CD4-positive, alpha-beta T cell treated with Interleukin-6 at 100 ng/mL for 8 hours (primary cell): ENCODE results near the gene ADGRD1.
"Not testable (repeated sequence)": the region's sequence is repeated elsewhere in the genome, so short reads cannot be mapped to it uniquely, and the experiment has no call there.

Experiments
- DNase-seq: peaks from one replicate; pipeline ENCODE4 v3.0.0-alpha.2; 2020; ENCODE audit warnings: mixed read lengths, low spot score

The ADGRD1 gene

GRCh38 chr12:131119345-131119744, 165.6 kb downstream of the ADGRD1 start:
- not testable (repeated sequence) for DNase-seq

- no peak for DNase-seq
Measured at GRCh38 chr12:131119936-131120335, 166.2 kb downstream of the ADGRD1 start.

DNA sequence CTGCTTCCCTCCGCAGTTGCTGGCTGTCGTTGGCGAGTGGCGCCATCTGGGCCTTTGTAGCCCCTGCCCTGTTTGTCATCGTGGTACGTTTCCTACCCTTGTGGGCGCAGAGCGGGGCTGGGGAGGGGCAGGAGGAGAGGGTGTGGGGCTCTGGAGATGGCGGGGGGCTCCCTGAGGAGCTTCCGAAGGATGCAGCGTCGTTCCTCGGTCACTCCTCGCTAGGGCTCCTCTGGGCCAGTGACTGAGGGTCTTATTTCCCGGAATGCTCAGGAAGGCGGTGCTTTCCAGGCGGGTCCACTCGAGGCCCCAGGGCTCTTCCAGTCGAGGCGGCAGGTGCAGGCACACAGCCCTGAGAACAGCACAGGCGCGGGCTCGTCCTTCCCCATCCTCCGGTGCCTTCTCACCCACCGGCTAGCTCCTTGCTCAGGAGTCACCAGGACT, 167.1 kb downstream of the ADGRD1 start:
- DNase-seq, result no peak

DNA sequence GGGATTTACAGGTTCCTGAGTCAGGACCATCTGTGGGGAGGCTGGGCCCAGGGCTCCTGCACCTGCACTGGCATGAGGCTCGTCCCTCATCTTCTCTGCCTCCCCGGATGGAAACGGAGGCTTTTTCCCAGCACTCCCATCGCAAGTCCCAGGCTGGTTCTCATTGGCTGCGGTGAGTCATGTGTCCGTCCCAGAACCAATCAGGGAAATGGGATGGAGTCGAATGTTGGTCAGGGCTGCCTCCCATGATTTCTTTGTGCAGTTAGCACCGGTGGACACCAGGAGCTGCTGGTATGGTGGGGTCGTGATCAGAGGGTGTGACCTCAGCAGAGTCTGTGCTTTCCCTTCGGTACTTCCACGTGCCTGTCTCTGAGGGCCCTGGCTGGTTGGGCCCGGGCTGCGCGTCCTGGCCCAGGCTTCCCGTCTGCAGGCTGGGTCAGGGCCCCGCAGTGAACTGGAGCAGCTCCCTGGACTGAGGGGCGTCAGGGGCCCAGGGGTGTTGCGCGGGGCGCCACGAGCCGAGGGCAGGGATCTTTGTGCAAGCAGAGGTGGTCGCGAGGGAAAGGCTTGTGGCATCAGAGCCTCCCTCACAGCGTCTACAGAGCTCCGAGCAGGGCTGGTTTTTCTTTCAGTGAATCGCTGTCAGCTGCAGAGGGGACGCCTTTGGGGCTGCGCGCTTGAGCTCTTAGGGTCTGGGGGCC, 168.1 kb downstream of the ADGRD1 start:
- no peak for DNase-seq

- DNase-seq, result no peak
Measured at GRCh38 chr12:131122631-131123030, 168.9 kb downstream of the ADGRD1 start.

- no peak for DNase-seq
Measured at GRCh38 chr12:131123817-131124216, 170.1 kb downstream of the ADGRD1 start.

GRCh38 chr12:131124487-131125280, 171.0 kb downstream of the ADGRD1 start:
- DNase-seq, result no peak

- DNase-seq, result no peak
Measured at GRCh38 chr12:131126662-131127173, 173.0 kb downstream of the ADGRD1 start.

- no peak for DNase-seq
Measured at GRCh38 chr12:131128556-131128955, 174.8 kb downstream of the ADGRD1 start.

- DNase-seq, result not testable (repeated sequence)
Measured at GRCh38 chr12:131128966-131129619, 175.4 kb downstream of the ADGRD1 start.

DNA sequence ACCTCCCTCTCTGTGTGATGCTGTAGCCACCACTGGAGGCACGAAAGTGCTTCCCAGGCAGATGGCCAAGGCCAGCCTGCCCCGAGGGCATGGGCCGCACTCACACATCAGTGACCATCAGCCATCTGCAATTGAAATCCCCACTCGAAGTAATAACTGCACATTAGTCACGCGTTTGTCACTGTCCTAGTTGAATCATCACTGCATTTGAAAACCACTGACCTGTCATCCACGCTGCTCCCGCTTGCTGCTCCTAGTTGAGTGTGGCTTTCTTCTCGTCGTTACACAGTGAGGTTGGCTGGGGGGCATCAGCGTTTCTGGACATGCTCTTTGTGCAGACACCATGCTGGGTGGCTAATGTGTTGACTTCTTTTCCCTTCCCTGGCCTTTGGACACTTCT, 176.1 kb downstream of the ADGRD1 start:
- DNase-seq, result no peak

DNA sequence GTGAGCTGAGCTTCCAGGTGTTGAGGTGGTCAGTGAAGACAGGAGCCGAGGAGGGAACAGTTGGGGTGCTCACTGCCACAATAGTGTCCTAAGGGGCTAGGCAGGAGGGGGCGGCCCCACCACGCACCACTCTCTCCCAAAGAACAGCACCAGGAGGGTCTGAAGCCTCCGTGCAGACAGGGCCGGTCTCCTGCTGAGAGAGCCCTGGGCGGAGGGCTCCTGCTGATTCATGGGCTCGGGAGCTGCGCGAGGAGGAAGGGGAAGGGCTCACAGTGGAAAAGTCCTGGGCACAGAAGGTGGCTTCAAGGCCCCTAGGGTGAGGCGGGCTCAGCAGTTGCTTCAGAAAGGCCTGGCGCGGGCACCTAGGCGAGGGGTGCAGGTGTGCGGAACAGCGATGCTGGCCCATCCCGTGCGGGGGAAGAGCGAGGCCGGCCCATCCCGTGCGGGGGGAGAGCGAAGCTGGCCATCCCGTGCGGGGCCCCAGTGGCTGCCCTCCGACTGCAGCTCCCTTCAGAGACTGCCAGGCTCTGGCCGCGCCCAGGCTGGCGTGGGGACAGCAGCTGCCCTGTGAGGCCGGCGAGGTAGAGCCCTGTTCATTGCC, 176.7 kb downstream of the ADGRD1 start:
- no peak for DNase-seq

- DNase-seq, result no peak
Measured at GRCh38 chr12:131131077-131131807, 177.5 kb downstream of the ADGRD1 start.

- no peak for DNase-seq
Measured at GRCh38 chr12:131131808-131132117, 178.1 kb downstream of the ADGRD1 start.

DNA sequence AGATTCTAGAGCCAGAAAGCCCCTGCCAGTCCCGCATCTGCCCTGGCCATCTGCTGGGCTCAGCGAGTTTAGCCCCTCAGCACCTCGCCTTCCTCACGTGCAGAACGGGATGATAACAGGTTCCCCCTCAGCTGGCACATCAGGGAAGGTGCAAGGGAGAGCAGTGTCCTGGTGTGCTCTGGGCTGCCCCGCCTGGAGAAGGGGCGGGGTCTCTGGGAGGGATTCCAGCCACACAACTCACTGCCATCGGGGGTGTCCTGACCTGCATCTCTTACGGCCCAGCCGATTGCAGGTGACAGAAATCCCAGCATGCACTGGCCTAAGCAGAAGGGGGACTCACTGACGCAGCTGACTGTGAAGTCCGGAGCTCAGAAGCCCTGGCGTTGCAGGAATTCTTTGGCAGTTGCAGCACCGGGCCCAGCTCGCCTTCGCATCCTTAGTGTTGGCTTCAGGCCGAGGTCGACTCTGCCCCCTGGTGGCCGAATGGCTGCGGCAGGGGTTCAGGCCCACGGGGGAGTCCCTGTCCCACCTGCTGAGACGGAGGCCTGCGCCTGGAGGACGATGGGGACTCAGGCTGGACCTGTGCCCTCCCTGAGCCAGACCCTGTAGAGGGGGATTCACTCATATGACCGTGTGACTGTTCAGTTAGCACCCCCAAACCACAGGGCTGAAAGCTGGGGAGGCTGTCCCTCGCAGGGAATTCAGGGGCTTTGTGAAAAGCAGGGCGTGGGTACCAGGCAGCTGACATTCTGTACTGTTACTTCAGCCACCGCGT, 178.6 kb downstream of the ADGRD1 start:
- DNase-seq, result peak; percentile 53

DNA sequence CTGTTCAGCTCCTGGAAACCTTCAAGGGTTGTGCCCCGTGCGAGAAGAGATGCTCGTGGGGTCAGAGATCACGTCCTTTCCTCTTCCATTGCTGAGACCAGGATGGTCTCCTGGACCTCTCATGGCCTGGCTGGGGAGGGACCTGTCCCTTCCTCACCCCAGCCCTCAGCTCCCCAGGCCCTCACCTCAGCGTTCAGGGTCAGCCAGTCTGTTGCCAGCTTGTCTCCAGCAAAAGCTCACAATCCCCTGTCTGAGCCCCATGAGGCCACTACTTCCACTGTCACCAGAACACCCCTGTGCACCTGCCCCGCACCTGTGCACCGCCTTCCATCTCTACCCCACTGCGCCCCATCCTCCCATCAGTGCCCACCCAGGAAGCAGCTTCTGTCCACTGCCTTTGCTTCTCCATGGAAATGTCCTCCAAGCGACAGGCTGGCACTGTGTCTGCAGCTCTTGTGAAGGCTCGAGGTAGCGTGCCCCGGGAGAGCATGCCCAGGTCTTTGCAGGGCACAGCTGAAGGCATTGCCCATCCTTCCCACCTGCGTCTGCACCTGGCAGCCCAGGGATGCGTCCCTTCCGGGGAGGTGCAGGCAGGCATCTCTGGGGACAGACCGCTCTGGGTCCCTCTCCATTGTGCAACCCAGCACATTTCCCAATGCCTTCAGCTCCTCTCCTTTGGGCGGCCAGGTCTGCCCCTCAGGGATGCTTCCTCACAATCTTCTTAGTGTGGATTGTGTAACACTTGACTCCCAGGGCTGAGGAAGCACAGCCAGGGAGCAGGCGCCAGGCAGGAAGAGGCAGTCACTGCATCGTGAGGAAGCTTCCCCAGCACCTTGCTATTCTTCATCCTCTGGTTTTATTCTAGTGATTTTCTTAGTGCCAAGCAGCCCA, 179.6 kb downstream of the ADGRD1 start:
- no peak for DNase-seq

GRCh38 chr12:131133994-131134393, 180.3 kb downstream of the ADGRD1 start:
- no peak for DNase-seq

DNA sequence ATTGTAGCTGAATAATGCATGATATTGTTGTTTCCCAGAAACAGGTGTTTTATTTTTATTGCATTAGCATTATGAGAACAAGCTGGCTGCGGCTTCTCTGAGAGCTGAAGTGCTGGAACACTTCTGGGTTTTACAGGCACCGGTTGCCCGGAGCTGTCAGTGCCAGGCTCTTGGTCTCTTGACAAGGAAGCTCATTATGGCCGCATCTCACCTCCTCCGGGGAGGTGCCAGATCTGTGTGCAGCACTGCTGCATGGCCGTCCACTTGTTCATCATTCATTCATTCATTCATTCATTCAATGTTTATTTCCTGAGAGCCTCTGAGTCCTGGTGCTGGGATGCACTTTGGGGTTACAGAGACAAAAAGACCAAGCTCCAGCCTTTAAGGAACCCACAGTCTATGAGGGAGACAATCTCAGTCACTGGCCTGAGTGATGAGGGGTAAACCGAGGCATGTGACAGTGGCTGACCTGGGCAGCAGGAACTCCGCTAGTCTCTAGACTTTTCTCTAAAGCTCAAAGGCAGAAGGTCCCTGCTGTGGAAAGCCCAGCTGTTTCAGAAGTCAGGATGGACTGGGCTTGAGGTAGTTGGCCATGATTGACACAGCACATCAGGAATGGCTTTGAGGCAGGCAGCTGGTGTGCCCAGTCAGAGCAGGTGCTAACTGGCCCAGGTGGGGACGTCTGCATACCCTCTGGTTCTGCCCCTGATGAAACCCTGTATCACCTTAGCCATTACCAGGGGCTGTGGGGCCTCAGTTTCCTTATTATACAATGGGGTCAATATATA, 181.0 kb downstream of the ADGRD1 start:
- DNase-seq, result no peak

- no peak for DNase-seq
Measured at GRCh38 chr12:131135311-131135785, 181.6 kb downstream of the ADGRD1 start.
